GM04503 (cell line): ENCODE results near the gene SNAP91.
"Not testable (repeated sequence)": the region's sequence is repeated elsewhere in the genome, so short reads cannot be mapped to it uniquely, and the experiment has no call there.

Experiments
- DNase-seq: peaks from one replicate; pipeline ENCODE4 v3.0.0-alpha.2; 2012; ENCODE audit warnings: low read depth

Gene SNAP91

DNA sequence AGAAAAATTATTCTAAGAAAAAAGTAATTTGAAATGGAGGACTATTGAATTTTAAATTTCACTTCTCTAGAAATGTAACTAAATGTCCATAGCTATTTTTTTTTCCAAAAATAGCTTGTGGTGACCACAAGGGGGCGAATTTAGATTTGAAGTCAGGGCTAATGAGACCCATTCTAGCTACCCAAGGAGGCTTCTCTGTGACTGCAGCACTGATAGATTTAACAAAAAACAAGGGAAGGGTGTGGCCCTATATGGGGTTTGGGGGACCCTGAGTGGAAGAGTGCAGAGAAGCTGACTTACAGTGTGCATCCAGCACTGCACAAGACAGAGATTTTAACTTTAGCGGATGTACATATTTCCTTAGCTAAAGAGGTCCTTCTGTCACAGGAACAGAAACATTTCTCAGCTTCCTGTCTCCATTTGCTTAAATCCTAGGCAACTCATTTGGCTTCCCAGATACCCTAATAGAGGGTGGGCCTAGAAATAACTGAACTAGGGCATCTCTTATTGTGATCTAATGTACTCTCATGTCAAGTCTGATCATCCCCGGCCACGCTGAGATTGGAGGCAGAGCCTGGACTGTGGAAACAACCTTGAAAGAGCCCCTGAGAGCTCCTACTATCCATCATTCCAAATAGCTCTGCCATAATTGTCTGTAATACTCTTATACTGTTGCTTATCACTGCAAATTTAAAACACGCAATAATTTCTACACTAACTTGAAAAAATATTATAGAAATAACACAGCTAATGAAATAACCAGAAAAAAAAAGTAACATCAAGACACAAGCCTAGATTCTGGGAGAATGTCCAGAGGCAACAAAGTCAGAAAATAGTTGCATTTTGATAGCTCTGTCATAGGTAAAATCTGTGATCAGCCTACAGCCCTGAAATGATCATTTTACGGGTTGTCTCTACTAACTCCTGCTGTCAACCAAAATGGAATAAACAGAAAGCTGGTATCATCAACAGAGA lies 93.6 kb downstream of the SNAP91 start:
- no peak for DNase-seq

DNA sequence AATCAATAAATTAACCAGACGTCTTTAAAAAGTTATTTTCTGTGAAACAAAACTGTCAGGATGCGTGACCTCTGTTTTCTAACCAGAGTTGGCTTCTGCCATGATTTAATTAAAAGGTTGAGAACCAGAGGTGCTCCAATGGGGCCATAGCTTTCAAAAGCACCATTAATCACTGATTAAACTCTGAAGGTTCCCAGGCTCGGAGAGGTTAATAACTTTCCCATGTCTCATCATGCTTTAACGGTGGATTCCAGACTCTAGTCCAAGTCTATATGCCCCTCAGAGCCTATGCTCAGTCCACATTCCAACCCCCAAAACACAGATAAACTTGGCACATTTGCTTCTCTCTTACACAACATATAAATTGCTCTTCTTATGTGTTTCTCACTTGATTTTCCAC lies 95.5 kb downstream of the SNAP91 start:
- DNase-seq = no peak

DNA sequence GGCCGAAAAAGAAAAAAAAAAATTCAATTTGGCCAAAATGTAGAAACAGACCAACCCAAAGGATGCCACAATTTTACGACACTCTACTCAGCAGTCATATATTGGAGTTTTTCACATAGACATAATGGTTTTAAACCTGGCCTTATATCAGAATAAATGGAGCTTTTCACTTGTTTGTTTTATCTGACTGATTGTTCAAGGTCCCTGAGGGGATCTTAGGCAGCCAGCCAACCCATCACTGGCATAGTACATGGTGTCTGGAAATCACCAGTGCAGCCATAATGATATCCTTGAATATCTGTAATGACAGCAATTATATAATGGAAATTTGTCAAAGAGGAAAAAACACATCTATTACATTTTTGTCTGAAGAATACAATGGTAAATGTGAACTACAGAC lies 99.7 kb downstream of the SNAP91 start:
- no peak for DNase-seq

DNA sequence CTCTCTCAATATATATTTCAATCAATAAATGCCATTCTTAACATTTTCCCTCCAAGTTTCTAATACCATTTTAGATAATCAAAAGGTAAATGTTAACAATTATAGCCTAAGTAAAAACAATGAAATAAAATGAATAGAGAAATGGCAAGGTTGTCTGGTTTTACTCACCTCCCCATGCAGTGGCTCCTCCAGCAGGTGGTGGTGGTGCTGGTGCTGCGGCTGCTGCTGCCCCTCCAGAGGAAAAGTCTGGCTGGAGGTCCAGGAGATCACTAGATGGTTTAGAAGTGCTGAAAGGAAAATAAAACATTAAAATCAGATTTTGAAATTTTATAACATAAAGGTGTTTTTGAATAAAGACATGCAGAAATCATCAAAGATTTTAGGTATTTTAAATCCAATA lies 103.4 kb downstream of the SNAP91 start:
- DNase-seq = no peak

DNA sequence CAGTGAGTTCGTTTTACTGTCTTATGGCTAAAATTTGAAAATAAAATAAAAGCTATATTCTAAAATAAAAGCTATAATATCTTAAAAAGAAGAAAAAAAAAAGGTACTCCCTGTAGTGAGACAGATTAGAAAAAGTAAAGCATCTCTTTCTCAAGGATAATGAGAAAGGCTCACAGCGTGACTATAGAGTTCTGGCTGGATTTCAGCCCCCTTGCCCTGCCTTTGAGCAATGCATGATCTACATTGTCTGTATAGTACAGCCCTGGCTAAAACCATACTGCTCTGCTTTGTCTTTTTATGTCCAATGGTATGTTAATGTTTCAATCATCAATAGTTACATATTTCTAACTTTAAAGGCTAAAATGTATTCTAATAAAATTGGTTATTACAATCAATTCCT lies 105.3 kb downstream of the SNAP91 start:
- DNase-seq = no peak

DNA sequence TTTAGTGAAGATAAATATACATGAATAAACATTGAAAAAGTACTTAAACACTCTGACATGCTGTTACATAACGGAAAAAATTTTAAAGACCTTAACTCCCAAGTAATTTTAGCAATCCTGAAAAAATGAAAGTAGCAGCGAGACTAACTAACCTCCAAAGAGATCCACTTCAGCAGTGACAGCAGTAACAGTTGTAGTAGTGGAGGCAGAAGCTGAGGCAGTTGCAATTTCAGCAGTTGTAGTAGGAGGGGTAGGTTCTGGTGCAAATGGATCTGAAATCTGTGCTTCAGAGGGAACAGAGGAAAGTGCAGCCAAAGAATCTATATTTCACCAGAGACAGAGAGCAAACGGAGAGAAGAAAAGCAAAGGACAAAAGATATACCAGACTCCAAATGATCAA lies 107.8 kb downstream of the SNAP91 start:
- no peak for DNase-seq

DNA sequence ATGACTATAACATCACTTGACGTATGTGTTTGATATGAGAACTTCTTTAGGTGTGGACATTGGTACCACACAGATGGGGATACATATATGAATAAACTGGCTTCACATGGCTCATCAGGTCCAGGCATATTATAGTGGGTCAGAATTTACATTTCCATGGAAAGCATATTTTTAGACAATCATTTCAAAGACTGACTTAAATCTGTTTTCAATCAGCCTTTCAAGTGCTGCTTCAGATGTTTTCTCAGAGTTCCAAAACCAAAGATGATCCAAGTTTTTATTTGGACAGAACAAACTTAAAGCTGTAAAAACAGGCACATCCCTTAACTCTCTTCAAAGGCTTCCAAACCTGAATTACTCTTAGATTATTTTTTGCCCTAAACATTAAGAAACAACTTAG lies 108.4 kb downstream of the SNAP91 start:
- DNase-seq = no peak

DNA sequence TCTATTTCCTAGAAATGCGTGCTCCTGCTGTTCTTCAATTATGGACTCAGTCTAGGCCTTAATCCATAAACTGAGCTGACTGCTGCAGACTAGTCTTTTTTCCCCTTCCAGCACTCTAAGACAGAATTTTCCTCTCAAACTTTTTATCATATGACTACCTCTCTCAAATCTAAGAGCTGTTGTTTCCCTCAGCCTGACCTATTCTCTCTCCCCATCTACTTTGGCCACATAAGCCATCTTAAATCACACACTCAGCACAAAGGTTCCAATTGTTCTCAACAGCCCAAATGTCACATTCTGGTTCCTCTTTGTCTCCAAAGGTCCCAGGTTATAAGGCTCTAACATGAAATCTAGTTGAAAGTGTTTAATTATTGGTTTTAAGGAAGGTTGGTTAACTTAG lies 111.4 kb downstream of the SNAP91 start:
- DNase-seq = no peak

DNA sequence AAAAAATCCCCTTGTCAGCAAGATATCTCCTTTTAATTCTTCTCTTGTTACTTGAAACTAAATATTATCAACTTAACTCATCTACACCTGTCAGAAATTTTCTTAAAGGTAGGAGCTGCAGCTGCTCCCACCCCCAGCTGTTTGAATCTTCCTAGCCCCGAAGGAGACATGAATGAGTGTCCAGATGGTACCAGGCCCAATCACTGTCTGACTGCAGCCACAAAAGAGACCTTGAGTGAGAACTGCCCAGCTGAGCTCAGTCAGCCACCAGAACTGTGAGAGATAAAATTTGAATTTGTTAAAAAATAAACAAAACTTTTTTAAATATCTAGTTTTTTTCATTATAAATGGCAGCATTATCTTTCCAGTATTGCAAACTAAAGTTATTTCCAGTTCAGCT lies 111.8 kb downstream of the SNAP91 start:
- DNase-seq = no peak

DNA sequence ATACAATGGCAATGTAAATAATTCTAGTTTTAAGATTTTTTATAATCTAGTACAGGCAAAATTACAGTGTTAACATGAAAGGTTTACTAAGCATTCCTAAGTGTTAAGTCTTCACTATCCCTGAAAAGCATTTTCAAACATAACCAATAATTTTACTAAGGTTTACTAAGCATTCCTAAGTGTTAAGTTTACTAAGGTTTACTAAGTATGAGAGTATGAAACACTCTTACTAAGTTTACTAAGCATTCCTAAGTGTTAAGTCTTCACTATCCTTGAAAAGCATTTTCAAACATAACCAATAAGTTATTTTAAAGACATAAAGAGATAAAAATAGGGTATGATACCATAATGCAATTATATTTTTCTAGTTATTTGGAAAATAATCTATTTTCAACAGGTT lies 114.0 kb downstream of the SNAP91 start:
- no peak for DNase-seq

DNA sequence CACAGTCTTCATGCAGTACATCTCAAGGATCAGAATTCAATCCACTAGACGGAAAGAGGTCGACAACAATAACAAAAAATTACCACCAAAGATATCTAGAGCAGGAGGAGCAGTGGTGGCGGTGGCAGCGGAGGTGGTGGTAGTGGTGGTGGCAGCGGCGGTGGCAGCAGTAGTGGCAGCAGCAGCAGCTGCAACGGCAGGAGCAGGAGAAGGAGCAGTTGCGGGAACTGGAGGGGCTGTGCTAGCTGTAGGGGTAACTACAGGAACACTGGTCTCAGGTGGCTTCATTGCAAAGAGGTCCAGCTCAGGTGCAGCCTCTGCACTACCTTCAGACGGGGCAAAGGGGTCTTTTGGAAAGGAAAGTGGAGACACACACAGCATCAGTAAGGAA lies 115.5 kb downstream of the SNAP91 start:
- DNase-seq = no peak

DNA sequence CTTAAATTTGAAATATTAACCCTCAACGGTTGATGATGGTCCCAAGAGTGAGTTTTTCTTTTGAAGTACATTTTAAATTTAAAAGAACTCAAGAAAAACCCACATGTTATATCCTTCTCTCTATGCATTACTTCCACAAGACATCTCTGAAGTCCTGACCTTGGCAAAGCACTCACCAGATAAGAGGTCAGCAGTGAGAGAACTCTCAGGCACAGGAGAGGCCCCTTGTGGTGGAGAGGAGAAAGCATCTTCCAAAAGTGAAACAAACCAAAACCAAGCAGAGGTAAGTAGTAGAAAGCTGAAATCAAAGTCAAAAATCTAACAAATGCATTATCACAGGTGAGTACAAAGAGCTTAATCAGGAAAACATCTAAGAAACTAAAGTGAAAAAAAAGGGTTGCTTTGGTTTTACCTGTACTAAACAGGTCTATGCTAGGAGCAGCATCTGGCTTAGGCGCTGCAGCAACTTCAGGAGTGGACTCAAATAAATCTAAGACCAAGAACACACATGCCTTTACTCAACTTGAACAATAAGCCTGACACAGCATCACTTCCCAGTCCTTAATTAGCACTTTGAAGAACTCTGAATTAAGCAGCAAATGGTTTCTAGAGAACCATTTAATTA lies 116.0 kb downstream of the SNAP91 start:
- DNase-seq = no peak

DNA sequence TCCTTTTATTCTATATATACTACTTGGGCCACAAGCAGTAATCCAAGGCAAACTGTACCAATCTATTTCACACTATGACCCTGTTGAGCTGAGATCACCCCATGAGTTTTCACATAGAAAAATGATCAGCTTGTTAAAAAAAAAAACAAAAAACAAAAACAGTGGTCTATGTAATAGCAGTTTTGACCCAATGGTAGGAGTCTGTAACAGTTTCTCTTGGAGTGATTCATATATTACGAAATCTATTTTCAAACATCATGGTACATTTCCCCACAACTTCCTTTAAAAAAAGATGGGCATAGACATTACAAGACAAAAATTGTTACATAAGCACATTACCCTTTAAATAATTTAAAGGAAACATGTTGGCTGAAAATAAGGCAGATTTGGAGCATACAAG lies 118.5 kb downstream of the SNAP91 start:
- DNase-seq = no peak

DNA sequence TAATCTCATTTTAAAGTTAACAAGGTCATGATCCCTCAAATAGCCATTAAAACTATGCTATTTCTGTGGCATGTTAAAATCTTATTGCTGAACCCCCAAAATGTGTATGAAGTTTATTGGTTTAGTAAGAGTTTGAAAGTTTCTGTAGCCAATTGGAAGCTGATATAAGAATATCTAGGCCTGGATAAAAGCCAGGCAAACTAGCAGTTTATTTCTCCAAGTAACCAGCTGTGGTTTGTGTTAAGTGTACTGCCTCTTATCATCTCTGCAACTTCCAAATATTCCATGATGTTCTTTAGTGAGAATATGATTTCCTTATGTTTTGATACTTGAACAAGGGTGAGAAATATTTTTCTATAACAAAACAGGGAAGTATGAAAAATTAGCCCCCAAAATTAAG lies 119.8 kb downstream of the SNAP91 start:
- DNase-seq = no peak

DNA sequence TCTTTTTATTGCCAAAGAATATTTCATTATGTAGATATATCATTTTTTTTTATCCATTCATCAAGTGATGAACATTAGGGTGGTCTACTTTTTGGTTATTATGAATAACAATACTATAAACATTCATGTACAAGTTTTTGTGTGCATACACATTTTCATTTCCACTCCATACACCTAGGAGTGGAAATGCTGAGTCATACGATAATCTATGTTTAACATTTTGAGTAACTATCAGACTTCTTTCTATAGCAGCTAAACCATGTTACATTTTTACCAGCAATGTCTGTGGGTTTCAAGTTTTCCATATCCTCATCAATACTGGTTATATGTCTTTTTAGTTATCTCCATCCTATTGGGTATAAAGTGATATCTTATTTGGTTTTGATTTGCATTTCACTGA lies 130.8 kb downstream of the SNAP91 start:
- DNase-seq = no peak

DNA sequence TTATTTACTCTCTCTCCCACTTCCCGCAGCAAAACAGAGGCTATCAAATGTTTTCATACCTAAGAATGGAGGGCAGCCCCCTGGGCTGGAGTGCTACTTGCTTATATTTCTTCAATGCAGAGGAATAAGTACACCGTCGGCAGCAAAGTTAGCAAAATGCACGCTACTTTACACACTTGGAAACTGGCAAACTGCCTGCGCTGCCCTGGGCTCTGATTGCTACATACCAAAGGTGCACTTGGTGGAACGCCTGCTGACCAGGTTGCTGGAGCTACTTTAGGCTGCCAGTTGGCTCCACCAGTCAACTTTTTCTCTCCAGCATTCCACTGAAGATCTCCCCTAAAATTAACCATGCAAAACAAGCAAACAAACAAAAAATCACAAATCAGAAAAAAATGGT lies 134.1 kb downstream of the SNAP91 start:
- no peak for DNase-seq

DNA sequence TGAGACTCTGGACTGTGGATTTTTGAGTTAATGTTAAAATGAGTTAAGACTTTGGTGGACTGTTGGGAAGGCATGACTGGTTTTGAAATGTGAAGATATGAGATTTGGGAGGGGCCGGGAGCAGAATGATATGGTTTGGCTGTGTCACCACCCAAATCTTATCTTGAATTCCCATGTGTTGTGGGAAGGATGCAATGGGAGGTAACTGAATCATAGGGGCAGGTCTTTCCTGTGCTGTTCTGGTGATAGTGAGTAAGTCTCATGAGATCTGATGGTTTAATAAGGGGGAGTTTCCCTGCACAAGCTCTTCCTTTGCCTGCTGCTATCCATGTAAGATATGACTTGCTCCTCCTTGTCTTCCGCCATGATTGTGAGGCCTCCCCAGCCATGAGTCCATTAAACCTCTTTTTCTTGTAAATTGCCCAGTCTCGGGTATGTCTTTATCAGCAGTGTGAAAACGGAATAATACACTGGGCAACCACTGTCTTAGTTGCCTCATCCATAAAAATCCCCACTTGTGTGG lies 137.2 kb downstream of the SNAP91 start:
- DNase-seq = not testable (repeated sequence)

DNA sequence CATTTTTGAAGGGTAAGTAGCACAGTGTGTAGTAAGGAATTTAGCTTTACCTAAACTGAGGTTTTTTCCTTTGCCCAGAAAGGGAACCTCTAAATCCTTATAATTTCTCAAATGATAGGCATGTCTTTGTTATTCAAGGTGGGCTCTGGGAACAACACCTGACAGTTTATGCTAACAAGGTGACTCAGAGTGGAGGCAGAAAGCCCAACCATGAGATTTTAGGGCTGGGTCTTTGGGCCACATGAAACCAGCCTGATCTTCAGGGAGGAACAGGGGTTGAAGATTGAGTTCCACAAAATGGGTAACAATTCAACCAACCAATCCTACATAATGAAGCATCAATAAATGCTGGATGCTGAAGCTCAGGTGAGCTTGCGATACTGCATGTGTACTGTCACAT lies 149.9 kb downstream of the SNAP91 start:
- DNase-seq = no peak

DNA sequence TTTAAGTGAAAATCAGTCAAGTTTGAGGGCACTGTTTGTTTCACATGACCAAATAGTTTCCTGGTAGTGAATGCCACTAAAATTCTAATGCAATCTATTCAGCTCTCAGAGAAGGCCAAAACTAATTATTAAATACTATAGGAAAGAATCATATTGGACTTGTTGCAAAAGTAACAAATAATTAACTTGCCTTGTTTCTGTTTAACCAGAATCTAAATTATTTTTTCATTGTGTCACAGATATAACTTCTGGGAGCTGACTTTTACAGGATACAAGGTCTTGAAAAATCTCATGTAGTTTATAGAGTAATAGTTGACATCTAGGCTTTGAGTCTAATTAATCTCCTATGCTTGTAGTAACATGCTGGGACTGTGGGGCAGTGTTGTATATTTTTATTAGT lies 152.0 kb downstream of the SNAP91 start:
- no peak for DNase-seq

DNA sequence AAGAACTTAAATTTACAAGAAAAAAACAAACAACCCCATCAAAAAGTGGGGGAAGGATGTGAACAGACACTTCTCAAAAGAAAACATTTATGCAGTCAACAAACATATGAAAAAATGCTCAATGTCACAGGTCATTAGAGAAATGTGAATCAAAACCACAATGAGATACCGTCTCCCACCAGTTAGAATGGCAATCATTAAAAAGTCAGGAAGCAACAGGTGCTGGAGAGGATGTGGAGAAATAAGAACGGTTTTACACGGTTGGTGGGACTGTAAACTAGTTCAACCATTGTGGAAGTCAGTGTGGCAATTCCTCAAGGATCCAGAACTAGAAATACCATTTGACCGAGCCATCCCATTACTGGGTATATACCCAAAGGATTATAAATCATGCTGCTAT lies 157.2 kb downstream of the SNAP91 start:
- DNase-seq = not testable (repeated sequence)

DNA sequence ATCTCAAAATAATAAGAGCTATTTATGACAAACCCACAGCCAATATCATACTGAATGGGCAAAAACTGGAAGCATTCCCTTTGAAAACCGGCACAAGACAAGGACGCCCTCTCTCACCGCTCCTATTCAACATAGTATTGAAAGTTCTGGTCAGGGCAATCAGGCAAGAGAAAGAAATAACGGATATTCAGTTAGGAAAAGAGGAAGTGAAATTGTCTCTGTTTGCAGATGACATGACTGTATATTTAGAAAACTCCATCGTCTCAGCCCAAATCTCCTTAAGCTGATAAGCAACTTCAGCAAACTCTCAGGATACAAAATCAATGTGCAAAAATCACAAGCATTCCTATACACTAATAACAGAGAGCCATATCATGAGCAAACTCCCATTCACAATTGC lies 158.4 kb downstream of the SNAP91 start:
- not testable (repeated sequence) for DNase-seq

DNA sequence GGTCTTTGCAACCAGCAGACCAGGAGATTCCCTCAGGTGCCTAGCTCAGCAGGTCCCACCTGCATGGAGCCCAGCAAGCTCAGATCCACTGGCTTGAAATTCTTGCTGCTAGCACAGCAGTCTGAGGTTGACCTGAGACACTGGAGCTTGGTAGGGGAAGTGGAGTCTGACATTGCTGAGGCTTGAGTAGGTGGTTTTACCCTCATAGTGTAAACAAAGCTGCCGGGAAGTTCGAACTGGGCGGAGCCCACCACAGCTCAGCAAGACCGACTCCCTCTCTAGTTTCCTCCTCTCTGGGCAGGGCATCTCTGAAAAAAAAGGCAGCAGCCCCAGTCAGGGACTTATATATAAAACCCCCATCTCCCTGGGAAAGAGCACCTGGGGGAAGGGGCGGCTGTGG lies 162.3 kb downstream of the SNAP91 start:
- no peak for DNase-seq

DNA sequence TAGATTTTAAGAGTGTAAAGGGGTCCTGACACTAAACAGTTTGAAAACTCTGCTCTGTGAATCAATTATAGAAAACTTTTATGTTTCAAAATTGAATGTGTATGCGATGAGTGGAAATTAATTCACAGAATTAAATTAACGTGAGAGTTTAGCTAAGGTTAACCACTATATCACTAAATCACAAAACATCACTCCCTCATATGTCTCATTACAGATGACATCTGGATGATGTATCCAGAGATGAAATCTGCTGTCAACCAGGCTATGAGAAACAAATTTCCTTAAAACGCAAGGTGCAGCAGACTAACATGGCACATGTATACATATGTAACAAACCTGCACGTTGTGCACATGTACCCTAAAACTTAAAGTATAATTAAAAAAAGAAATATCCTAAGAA lies 169.2 kb downstream of the SNAP91 start:
- DNase-seq = no peak
